Measurements from ENCODE around the gene SLC24A3.

The SLC24A3 gene

DNA sequence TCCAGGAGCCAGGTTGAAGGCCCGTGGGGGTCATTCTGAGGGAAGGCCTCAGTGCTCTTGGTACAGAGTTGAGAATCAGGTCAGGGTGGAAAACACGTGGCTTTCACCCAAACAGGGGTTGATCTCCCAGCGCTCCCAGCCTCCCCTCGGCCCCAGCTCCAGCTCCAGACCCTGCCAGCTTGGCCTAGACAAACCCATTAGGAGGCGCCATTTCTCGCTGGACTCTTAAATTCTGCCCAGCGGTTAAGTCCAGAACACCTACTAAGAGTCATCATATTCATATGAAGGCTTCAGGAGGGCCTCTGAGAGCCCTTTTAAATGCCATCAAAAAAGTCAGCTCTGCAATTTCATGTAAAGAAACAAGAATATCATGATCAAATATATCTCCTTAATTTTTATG lies 387.6 kb downstream of the SLC24A3 start:
- H3K9me3 ChIP-seq (ENCODE audit: control insufficient read depth in 5 of 5, low read length in 5 of 5), result no peaks in the 10 kb centered on the region
- H3K4me1 ChIP-seq (ENCODE audit: control insufficient read depth in 5 of 5, insufficient read depth in 5 of 5, low read length in 5 of 5), result no peaks in the 10 kb centered on the region
- no peak overlapping the region for H3K27ac ChIP-seq (ENCODE audit: low read depth, low read length)

DNA sequence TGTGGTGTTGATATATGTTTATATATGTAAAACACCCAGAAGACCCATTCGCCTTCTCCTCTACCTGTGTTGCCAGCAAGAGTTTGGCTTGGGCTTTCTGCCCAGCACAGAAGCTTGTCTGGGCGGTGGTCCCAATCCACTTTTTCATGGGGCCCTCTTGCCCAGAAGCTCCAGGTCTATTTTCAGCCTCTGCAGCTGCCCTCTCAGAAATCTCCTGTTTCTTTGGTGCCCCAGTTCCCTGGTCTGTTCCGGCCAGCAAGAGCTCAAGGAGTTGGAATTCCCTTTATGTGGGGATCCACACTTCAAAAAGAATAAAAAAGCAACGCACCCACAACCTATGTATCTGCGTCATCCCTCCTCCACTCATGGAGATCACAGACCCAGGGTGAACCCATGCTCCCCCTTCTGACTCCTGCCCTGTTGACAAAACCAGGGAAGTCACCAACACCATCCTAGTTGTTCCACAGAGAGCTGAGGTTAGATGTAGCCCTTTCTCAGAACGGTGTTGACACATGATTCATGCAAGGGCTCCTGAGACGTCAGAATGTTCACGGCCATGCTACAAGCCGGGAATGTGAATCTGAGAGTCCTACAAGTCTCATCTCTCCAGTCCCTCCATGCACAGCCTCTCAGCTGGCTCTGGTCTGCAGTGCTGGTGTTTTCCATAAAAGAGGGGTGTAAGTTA lies 388.8 kb downstream of the SLC24A3 start:
- H3K27ac ChIP-seq (ENCODE audit: low read depth, low read length), result no peak overlapping the region
- no peaks in the 10 kb centered on the region for H3K27me3 ChIP-seq (ENCODE audit: control insufficient read depth in 5 of 5, insufficient read depth in 4 of 5, low read length in 5 of 5)
- no peak overlapping the region for H3K4me3 ChIP-seq (ENCODE audit: low read depth in 1 of 5, low read length in 5 of 5)
- H3K9me3 ChIP-seq (ENCODE audit: control insufficient read depth in 5 of 5, low read length in 5 of 5), result no peaks in the 10 kb centered on the region
- no peaks in the 10 kb centered on the region for H3K4me1 ChIP-seq (ENCODE audit: control insufficient read depth in 5 of 5, insufficient read depth in 5 of 5, low read length in 5 of 5)
- H3K9ac ChIP-seq (ENCODE audit: low read length in 5 of 5), result no peak overlapping the region
- H3K36me3 ChIP-seq (ENCODE audit: control insufficient read depth in 5 of 5, insufficient read depth in 5 of 5, low read length in 5 of 5), result no peaks in the 10 kb centered on the region

More for the DNA sequence above, 387.6 kb downstream of the SLC24A3 start:
- H3K27me3 ChIP-seq (ENCODE audit: control insufficient read depth in 5 of 5, insufficient read depth in 4 of 5, low read length in 5 of 5), result no peaks in the 10 kb centered on the region
- no peak overlapping the region for H3K4me3 ChIP-seq (ENCODE audit: low read depth in 1 of 5, low read length in 5 of 5)
- no peaks in the 10 kb centered on the region for H3K36me3 ChIP-seq (ENCODE audit: control insufficient read depth in 5 of 5, insufficient read depth in 5 of 5, low read length in 5 of 5)
- H3K9ac ChIP-seq (ENCODE audit: low read length in 5 of 5), result no peak overlapping the region

DNA sequence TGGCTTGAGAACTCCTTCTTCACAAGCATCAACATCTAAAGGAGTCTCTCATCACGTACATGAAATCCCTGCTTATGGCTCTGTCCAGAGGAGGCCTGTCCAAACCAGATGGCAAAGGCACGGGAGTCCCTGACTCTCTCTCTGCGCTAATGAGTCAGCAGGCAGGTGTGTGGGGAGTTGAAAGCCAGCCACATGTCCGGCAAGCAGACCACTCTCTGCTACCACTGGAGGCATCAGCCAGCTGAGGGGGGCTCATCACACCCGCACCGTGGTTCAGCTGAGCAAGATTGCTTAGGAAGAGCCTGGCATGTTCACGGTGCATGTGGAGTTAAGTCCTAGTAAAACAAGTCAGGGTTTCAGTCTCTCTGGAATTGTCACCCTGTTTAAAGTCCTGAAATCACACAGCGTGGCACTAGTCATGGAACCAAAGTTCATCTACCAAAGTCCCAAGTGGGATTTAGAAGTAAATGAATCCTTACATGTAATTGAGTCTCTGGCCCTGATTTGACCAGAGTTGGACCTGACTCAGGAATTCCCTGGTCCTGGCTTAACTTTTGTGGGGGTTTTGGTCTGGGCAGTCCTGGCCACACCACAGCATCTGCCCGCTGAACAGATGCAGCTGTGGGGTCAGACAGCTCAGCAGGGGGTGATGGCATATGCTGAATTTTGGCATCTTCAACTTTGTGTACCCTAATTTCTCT lies 390.4 kb downstream of the SLC24A3 start:
- no peaks in the 10 kb centered on the region for H3K9me3 ChIP-seq (ENCODE audit: control insufficient read depth in 5 of 5, low read length in 5 of 5)
- H3K27ac ChIP-seq (ENCODE audit: low read depth, low read length), result no peak overlapping the region

DNA sequence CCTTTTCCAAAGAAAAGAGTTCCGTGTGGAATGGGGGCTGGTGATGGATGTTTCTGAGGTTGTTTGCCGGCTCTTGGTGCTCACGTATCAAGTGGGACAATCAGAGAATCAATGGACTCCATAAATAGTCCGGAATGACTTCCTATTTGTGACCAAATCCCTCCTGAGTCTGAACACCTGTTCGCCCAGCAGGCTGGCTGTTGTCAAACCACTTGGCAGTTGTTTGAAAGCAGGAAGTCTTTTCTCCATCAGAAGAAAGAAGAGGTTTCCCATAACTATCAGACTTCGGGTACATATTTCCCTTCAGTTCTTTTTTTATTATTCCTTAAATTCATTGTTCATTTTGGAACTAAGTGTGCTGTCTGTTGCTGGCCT lies 390.9 kb downstream of the SLC24A3 start:
- Histone ChIP-seq H3K4me1 (ENCODE audit: control insufficient read depth in 5 of 5, insufficient read depth in 5 of 5, low read length in 5 of 5) (no peaks in the 10 kb centered on the region), H3K36me3 (ENCODE audit: control insufficient read depth in 5 of 5, insufficient read depth in 5 of 5, low read length in 5 of 5) (no peaks in the 10 kb centered on the region), H3K9ac (ENCODE audit: low read length in 5 of 5) (no peak overlapping the region), H3K27me3 (ENCODE audit: control insufficient read depth in 5 of 5, insufficient read depth in 4 of 5, low read length in 5 of 5) (no peaks in the 10 kb centered on the region), H3K4me3 (ENCODE audit: low read depth in 1 of 5, low read length in 5 of 5) (no peak overlapping the region), H3K27ac (ENCODE audit: low read depth, low read length) (no peak overlapping the region), H3K9me3 (ENCODE audit: control insufficient read depth in 5 of 5, low read length in 5 of 5) (no peaks in the 10 kb centered on the region)

More for the DNA sequence above, 390.4 kb downstream of the SLC24A3 start:
- Histone ChIP-seq H3K9ac (ENCODE audit: low read length in 5 of 5) (no peak overlapping the region), H3K36me3 (ENCODE audit: control insufficient read depth in 5 of 5, insufficient read depth in 5 of 5, low read length in 5 of 5) (no peaks in the 10 kb centered on the region), H3K4me1 (ENCODE audit: control insufficient read depth in 5 of 5, insufficient read depth in 5 of 5, low read length in 5 of 5) (no peaks in the 10 kb centered on the region), H3K27me3 (ENCODE audit: control insufficient read depth in 5 of 5, insufficient read depth in 4 of 5, low read length in 5 of 5) (no peaks in the 10 kb centered on the region), H3K4me3 (ENCODE audit: low read depth in 1 of 5, low read length in 5 of 5) (no peak overlapping the region)

DNA sequence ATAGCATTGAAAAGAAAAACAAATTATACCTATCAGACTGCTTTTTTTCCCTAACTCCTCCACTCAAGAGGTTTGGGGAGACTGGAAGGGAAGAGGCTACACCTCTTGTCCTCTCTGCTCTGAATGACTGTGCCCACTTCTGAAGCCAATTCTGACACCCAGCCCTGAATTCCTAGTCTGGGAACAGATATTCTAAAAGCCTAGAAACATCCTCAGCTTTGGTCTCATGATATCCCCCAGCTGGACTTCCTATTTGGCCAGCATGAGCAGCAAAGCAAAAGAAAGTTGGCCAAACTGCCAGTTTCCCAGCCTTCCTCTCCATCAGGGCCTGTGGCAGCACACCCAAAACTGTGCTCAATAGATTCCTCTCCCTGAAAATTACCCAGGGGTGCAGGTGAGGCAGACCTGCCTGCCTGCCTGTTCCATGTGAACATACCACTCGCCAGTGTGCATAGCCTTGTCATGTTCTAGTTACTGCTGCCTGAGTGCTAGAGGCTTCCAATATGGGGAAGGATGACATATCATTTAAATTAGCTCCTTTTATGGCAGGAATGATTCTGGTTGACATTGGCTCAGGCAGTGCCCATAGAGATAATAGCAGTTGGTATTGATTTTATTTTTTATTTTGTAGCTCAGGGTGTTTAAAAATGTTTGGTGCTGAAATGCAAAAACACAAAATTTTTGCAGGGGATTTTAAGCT lies 393.5 kb downstream of the SLC24A3 start:
- Histone ChIP-seq H3K9me3 (ENCODE audit: control insufficient read depth in 5 of 5, low read length in 5 of 5) (no peaks in the 10 kb centered on the region), H3K36me3 (ENCODE audit: control insufficient read depth in 5 of 5, insufficient read depth in 5 of 5, low read length in 5 of 5) (no peaks in the 10 kb centered on the region), H3K9ac (ENCODE audit: low read length in 5 of 5) (no peak overlapping the region), H3K4me1 (ENCODE audit: control insufficient read depth in 5 of 5, insufficient read depth in 5 of 5, low read length in 5 of 5) (no peaks in the 10 kb centered on the region), H3K27me3 (ENCODE audit: control insufficient read depth in 5 of 5, insufficient read depth in 4 of 5, low read length in 5 of 5) (no peaks in the 10 kb centered on the region), H3K27ac (ENCODE audit: low read depth, low read length) (no peak overlapping the region), H3K4me3 (ENCODE audit: low read depth in 1 of 5, low read length in 5 of 5) (no peak overlapping the region)

DNA sequence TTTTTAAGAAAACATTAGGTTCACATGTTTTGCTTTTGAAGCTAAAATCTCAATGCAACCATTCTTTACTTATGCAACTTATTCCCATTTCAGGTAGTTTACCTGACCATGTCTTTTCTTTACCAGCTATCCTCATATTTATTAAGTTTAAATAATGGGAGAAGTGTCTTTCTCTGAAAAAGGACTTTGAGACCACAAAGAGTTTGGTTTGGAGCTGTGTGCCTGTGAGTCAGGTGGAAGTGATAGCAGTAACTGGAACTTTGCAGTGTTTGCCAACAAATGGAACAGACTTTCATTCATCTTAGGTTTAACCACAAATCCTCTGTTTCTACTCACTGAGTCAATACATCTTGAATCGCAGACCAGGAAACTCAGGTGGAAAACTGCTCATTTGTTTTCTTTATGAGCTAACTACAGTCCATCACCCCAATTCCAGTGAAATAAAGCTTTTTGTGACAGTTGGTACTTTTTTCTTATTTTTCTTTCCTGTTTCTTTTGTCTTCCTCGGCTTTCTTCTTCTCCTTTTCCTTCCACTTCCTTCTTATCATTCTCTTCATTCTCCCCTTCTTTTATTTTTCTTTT lies 397.3 kb downstream of the SLC24A3 start:
- H3K4me3 ChIP-seq (ENCODE audit: low read depth in 1 of 5, low read length in 5 of 5), result no peak overlapping the region
- no peak overlapping the region for H3K27ac ChIP-seq (ENCODE audit: low read depth, low read length)
- H3K9me3 ChIP-seq (ENCODE audit: control insufficient read depth in 5 of 5, low read length in 5 of 5), result no peaks in the 10 kb centered on the region
- H3K4me1 ChIP-seq (ENCODE audit: control insufficient read depth in 5 of 5, insufficient read depth in 5 of 5, low read length in 5 of 5), result no peaks in the 10 kb centered on the region
- no peaks in the 10 kb centered on the region for H3K27me3 ChIP-seq (ENCODE audit: control insufficient read depth in 5 of 5, insufficient read depth in 4 of 5, low read length in 5 of 5)
- H3K9ac ChIP-seq (ENCODE audit: low read length in 5 of 5), result no peak overlapping the region
- no peaks in the 10 kb centered on the region for H3K36me3 ChIP-seq (ENCODE audit: control insufficient read depth in 5 of 5, insufficient read depth in 5 of 5, low read length in 5 of 5)

DNA sequence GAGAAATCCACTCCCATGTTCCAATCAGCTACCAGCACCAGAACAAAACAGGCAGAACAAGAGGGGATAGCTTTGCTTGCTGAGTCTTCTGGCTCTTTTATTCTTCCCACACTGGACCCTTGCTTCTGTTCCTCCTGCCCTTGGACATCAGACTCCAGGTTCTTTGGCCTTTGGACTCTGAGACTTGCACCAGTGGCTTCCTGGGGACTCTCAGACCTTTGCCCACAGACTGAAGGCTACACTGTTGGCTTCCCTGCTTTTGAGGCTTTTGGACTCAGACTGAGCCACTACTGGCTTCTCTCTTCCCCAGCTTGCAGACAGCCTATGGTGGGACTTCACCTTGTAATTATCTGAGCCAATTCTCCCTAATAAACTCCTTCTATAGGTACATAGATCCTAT lies 403.2 kb downstream of the SLC24A3 start:
- H3K9me3 ChIP-seq (ENCODE audit: control insufficient read depth in 5 of 5, low read length in 5 of 5), result no peaks in the 10 kb centered on the region

DNA sequence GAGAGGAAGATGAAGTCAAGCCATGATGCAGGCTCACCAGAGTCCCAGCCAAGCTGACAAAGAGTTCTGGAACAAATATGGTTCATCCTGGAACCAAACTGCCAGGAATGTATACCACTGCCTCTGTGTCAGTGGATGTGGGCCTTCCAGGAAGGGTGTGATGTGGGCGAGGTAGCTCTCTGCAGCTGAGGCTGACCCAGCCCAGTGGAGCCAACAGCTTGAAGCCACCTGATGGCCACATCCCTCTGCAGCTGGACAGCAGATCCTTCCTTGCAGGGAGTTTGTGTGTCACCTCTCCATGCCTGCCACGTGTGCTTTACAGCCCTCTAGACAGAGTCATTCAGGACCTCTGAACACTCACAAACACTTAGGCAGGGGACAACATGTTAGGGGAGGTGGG lies 403.6 kb downstream of the SLC24A3 start:
- no peak overlapping the region for H3K9ac ChIP-seq (ENCODE audit: low read length in 5 of 5)
- no peaks in the 10 kb centered on the region for H3K4me1 ChIP-seq (ENCODE audit: control insufficient read depth in 5 of 5, insufficient read depth in 5 of 5, low read length in 5 of 5)
- no peaks in the 10 kb centered on the region for H3K9me3 ChIP-seq (ENCODE audit: control insufficient read depth in 5 of 5, low read length in 5 of 5)
- no peak overlapping the region for H3K4me3 ChIP-seq (ENCODE audit: low read depth in 1 of 5, low read length in 5 of 5)
- H3K27me3 ChIP-seq (ENCODE audit: control insufficient read depth in 5 of 5, insufficient read depth in 4 of 5, low read length in 5 of 5), result no peaks in the 10 kb centered on the region
- no peak overlapping the region for H3K27ac ChIP-seq (ENCODE audit: low read depth, low read length)
- H3K36me3 ChIP-seq (ENCODE audit: control insufficient read depth in 5 of 5, insufficient read depth in 5 of 5, low read length in 5 of 5), result no peaks in the 10 kb centered on the region

More for the DNA sequence above, 403.2 kb downstream of the SLC24A3 start:
- Histone ChIP-seq H3K4me1 (ENCODE audit: control insufficient read depth in 5 of 5, insufficient read depth in 5 of 5, low read length in 5 of 5) (no peaks in the 10 kb centered on the region), H3K9ac (ENCODE audit: low read length in 5 of 5) (no peak overlapping the region), H3K27me3 (ENCODE audit: control insufficient read depth in 5 of 5, insufficient read depth in 4 of 5, low read length in 5 of 5) (no peaks in the 10 kb centered on the region), H3K36me3 (ENCODE audit: control insufficient read depth in 5 of 5, insufficient read depth in 5 of 5, low read length in 5 of 5) (no peaks in the 10 kb centered on the region), H3K27ac (ENCODE audit: low read depth, low read length) (no peak overlapping the region), H3K4me3 (ENCODE audit: low read depth in 1 of 5, low read length in 5 of 5) (no peak overlapping the region)

DNA sequence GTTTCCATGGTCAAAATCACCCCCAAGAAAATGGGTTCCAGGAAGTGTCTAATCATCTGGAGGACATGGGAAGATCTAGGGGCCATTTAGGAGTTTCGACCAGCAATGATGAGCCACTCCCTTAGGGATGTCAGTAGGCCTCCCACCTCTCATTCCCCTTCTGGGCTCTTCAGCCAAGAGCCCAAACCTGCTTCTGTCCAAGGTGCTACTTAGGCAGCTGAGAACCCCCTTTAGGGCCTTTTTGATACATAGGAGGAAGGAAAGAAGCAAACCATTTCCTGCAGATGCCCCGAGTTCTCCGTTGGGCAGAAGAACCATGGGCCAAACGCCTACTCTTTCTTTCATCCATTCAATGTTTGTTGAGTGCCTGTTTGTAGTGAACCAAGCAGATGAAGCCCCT lies 404.2 kb downstream of the SLC24A3 start:
- H3K4me1 ChIP-seq (ENCODE audit: control insufficient read depth in 5 of 5, insufficient read depth in 5 of 5, low read length in 5 of 5), result no peaks in the 10 kb centered on the region
- no peaks in the 10 kb centered on the region for H3K27me3 ChIP-seq (ENCODE audit: control insufficient read depth in 5 of 5, insufficient read depth in 4 of 5, low read length in 5 of 5)
- no peaks in the 10 kb centered on the region for H3K36me3 ChIP-seq (ENCODE audit: control insufficient read depth in 5 of 5, insufficient read depth in 5 of 5, low read length in 5 of 5)
- no peak overlapping the region for H3K9ac ChIP-seq (ENCODE audit: low read length in 5 of 5)
- H3K4me3 ChIP-seq (ENCODE audit: low read depth in 1 of 5, low read length in 5 of 5), result no peak overlapping the region
- H3K27ac ChIP-seq (ENCODE audit: low read depth, low read length), result no peak overlapping the region
- H3K9me3 ChIP-seq (ENCODE audit: control insufficient read depth in 5 of 5, low read length in 5 of 5), result no peaks in the 10 kb centered on the region

DNA sequence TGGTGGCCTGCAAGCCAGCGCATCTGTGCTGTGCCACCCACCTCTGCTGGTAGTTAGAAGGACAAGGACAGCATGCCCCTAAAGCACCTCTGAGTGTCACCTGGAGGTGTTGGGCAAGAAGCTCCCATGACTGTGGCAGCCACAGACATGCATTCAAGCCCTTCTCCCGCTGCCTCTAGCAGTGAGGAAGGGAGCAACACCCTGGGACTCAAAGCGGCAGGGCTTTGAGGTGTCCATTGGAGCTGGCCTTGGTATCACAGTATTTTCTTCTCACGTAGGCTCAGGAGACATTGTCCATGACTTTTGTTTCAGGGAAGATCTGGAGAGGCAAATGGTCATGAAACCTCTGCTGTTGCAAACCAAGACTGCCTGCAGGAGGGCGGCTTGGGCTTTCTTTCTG lies 404.8 kb downstream of the SLC24A3 start:
- no peaks in the 10 kb centered on the region for H3K27me3 ChIP-seq (ENCODE audit: control insufficient read depth in 5 of 5, insufficient read depth in 4 of 5, low read length in 5 of 5)
- no peak overlapping the region for H3K27ac ChIP-seq (ENCODE audit: low read depth, low read length)
- H3K4me3 ChIP-seq (ENCODE audit: low read depth in 1 of 5, low read length in 5 of 5), result no peak overlapping the region
- no peak overlapping the region for H3K9ac ChIP-seq (ENCODE audit: low read length in 5 of 5)
- no peaks in the 10 kb centered on the region for H3K9me3 ChIP-seq (ENCODE audit: control insufficient read depth in 5 of 5, low read length in 5 of 5)
- H3K36me3 ChIP-seq (ENCODE audit: control insufficient read depth in 5 of 5, insufficient read depth in 5 of 5, low read length in 5 of 5), result no peaks in the 10 kb centered on the region
- no peaks in the 10 kb centered on the region for H3K4me1 ChIP-seq (ENCODE audit: control insufficient read depth in 5 of 5, insufficient read depth in 5 of 5, low read length in 5 of 5)
